ENCODE measurements around the gene ATP8A1. TPM values are rescaled to one million over a fixed set of nuclear protein-coding genes. Genes with fewer than 3 reads are reported as not detected.
A peak's percentile ranks its signal among the peaks of the same experiment; 100 is the strongest.
"Not testable (repeated sequence)": the region's sequence is repeated elsewhere in the genome, so short reads cannot be mapped to it uniquely, and the experiment has no call there.

Gene ATP8A1
- total and polyA plus RNA-seq, 5 experiments from 2014 or later: 17.5 to 117 (median 31.1) TPM

DNA sequence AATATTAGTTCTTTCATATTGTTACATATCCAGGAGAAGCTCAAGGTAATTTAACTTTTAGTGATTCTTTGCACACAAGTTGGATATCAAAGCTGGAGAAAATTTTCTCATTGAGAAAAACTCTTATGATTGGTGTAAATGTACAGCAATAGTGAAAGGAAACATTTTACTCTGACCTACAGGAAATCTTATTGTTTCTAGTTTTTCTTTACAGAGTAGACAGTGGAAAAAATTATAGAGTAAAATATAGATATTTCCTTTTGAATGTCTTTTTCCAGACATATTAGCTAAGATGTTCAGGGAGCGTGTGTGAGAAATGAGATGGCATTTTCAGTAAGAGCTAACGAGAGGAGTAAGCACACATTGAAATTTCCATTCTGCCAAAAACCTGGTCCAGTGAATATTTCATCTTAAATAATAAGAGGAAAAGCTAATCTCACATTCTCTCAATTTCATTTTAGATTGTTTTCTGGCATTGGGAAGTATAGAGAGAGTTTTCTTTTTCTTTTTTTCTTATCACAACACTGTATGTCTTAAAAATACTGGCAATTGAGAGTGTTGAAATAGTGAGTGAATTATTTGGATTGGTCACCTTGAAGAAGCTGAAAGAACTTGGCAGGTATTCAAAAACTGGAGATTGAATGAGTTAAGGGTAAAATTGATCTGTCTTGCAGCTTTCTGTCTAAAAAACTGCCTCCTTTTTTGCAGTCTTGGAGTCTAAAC, 15.6 kb upstream of the ATP8A1 start:
- peaks cover 0 to 2% (median 0%) of the 10 kb centered on the region in 3 donors for H3K36me3 Mint-ChIP-seq
- peak overlapping the region; percentile 94 to 98 (median 96) for H3K27ac Mint-ChIP-seq
- ATAC-seq (no peak), DNase-seq (peak in 2 of 10 donors; percentile 27 to 35)
- POLR2A ChIA-PET: interaction anchor here (0.7 to 4.7 kb wide), 5 partner anchors 8 to 44 kb away, joined by 3 to 107 read pairs (median 3); partner anchors contain the start of gene ATP8A1
- H3K9me3 Mint-ChIP-seq: peaks cover 0 to 5% (median 0%) of the 10 kb centered on the region in 9 donors
- peaks cover 26 to 62% (median 53%) of the 10 kb centered on the region in 4 donors for H3K4me1 Mint-ChIP-seq
- H3K4me3 Mint-ChIP-seq: peak overlapping the region; percentile 62 to 83 (median 76)
- no peaks in the 10 kb centered on the region for H3K27me3 Mint-ChIP-seq

- Mint-ChIP-seq H3K27ac (peak overlapping the region; percentile 94 to 98 (median 96)), H3K27me3 (no peaks in the 10 kb centered on the region), H3K4me3 (peak overlapping the region; percentile 62 to 83 (median 76)), H3K36me3 (peaks cover 0 to 2% (median 0%) of the 10 kb centered on the region in 3 donors), H3K9me3 (peaks cover 0 to 5% (median 0%) of the 10 kb centered on the region in 9 donors), H3K4me1 (peaks cover 26 to 62% (median 53%) of the 10 kb centered on the region in 4 donors)
- ATAC-seq (peak; percentile 92 to 96), DNase-seq (peak; percentile 14 to 83 (median 67))
- POLR2A ChIA-PET: interaction anchor here (0.5 to 6.0 kb wide), 4 partner anchors 14 to 43 kb away, joined by 3 to 107 read pairs (median 42); partner anchors contain the start of gene ATP8A1
Measured at GRCh38 chr4:42671431-42672194, 14.7 kb upstream of the ATP8A1 start.

DNA sequence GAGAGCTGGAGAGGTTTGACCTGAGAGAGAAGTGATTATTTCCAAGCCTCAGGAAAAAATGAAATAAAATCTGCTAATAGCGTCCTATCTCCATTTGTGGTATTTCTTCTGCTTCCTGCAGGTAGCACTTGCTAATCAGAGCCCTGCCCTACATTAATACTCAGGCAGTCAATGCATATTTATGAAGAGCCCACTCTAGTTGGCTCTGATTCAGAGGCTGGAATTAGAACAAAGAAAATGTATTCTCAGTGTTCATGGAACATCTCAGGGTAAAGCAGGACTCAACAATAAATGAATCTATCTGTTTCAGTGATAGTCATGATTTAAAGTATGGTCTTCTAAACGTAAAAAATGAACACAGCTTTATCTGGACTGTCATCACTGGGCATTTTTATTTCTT, 1.4 kb upstream of the ATP8A1 start:
- Mint-ChIP-seq H3K4me3 (peak overlapping the region; percentile 95 to 99 (median 97)), H3K9me3 (peaks cover 0 to 4% (median 0%) of the 10 kb centered on the region in 9 donors), H3K27ac (peak overlapping the region; percentile 96 to 100 (median 99)), H3K27me3 (no peaks in the 10 kb centered on the region), H3K4me1 (peaks cover 33 to 45% (median 41%) of the 10 kb centered on the region in 4 donors), H3K36me3 (peaks cover under 1 to 2% (median 2%) of the 10 kb centered on the region in 3 donors)
- DNase-seq (no peak), ATAC-seq (no peak)
- POLR2A ChIA-PET: interaction anchor here (1.5 to 5.9 kb wide), 5 partner anchors 10 to 44 kb away, joined by 4 to 120 read pairs (median 72); no protein-coding TSS in a partner anchor

GRCh38 chr4:42656679-42656943, 294 bp downstream of the ATP8A1 start:
- Mint-ChIP-seq H3K27ac (peak overlapping the region; percentile 90 to 99 (median 96)), H3K4me1 (peaks cover 39 to 58% (median 54%) of the 10 kb centered on the region in 4 donors), H3K9me3 (peaks cover 3 to 18% (median 9%) of the 10 kb centered on the region in 9 donors), H3K27me3 (no peaks in the 10 kb centered on the region), H3K36me3 (peaks cover 14 to 16% (median 15%) of the 10 kb centered on the region in 3 donors), H3K4me3 (peak overlapping the region; percentile 89 to 98 (median 96))
- DNase-seq (no peak), ATAC-seq (no peak)
- POLR2A ChIA-PET: interaction anchor here (1.0 to 5.9 kb wide), 18 partner anchors 10 to 103 kb away, joined by 3 to 120 read pairs (median 5); no protein-coding TSS in a partner anchor

GRCh38 chr4:42655921-42656678, 805 bp downstream of the ATP8A1 start:
- peaks cover 4 to 20% (median 9%) of the 10 kb centered on the region in 9 donors for H3K9me3 Mint-ChIP-seq
- DNase-seq (peak; percentile 17 to 66 (median 36)), ATAC-seq (peak; percentile 22 to 23)
- H3K36me3 Mint-ChIP-seq: peaks cover 15 to 22% (median 20%) of the 10 kb centered on the region in 3 donors
- peaks cover 39 to 61% (median 58%) of the 10 kb centered on the region in 4 donors for H3K4me1 Mint-ChIP-seq
- H3K27me3 Mint-ChIP-seq: no peaks in the 10 kb centered on the region
- POLR2A ChIA-PET: interaction anchor here (1.0 to 5.9 kb wide), 18 partner anchors 10 to 102 kb away, joined by 3 to 120 read pairs (median 5); no protein-coding TSS in a partner anchor
- peak overlapping the region; percentile 89 to 98 (median 96) for H3K4me3 Mint-ChIP-seq
- H3K27ac Mint-ChIP-seq: peak overlapping the region; percentile 90 to 99 (median 96)

DNA sequence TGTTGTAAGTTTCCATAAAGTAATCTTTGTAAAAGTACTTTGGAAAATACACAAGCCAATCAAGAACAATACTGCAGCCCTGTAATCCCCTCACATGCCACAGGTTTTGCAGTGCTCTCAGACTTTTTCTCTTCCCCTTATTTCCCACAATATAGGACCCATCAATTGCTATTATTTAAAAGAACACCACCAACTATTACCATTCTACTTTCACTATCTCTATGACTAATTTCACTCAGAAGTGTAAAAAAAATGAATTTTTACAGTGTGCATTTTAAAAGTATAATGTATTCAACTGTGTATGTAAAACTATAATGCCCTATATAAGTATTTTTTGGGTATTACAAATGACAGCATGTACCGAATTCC, 1.7 kb downstream of the ATP8A1 start:
- POLR2A ChIA-PET: interaction anchor here (1.0 to 5.9 kb wide), 6 partner anchors 11 to 66 kb away, joined by 3 to 120 read pairs (median 20); no protein-coding TSS in a partner anchor
- DNase-seq: no peak
- Mint-ChIP-seq H3K27me3 (no peaks in the 10 kb centered on the region), H3K4me1 (peaks cover 39 to 67% (median 65%) of the 10 kb centered on the region in 4 donors), H3K36me3 (peaks cover 20 to 26% (median 23%) of the 10 kb centered on the region in 3 donors), H3K4me3 (peak overlapping the region; percentile 89 to 98 (median 96)), H3K27ac (peak overlapping the region; percentile 90 to 99 (median 96)), H3K9me3 (peaks cover 5 to 20% (median 9%) of the 10 kb centered on the region in 9 donors)
- ATAC-seq: no peak

DNA sequence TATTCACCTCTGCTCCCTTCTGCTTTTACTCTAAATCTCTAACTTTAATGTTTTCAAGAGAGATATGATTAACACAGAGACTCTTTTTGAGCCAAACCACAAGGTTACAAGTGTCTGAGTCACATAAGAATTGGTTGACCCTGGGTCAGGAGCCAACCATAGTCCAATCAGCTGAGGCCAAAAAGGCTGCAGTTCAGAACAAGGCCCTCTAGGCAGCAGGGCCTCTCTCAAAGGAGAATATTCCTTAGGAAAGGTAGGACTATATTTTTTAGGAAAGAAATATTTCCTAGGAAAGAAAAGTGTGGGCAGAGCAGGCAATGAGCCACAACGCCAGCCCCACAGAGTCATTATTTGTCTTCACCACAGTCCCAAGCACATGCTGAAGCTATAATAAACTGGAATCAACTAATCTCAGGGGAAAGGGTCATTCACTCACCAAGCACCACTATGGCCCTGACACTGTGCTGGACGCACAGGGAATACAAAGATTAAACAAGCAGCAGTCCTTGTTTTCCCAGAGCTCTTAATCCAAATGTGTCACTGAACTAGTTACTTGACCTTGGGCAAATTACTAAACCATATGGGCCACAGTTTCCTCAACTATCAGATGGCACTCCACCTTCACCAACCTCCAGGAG, 2.2 kb downstream of the ATP8A1 start:
- Mint-ChIP-seq H3K9me3 (peaks cover 5 to 20% (median 9%) of the 10 kb centered on the region in 9 donors), H3K36me3 (peaks cover 20 to 26% (median 25%) of the 10 kb centered on the region in 3 donors), H3K27ac (peak overlapping the region; percentile 78 to 99 (median 94)), H3K4me1 (peaks cover 41 to 72% (median 69%) of the 10 kb centered on the region in 4 donors), H3K4me3 (peak overlapping the region; percentile 89 to 98 (median 96)), H3K27me3 (no peaks in the 10 kb centered on the region)
- DNase-seq (no peak), ATAC-seq (no peak)
- POLR2A ChIA-PET: interaction anchor here (1.1 to 5.9 kb wide), 4 partner anchors 10 to 66 kb away, joined by 3 to 120 read pairs (median 56); no protein-coding TSS in a partner anchor

GRCh38 chr4:42653626-42654560, 3.0 kb downstream of the ATP8A1 start:
- POLR2A ChIA-PET: interaction anchor here (1.1 to 4.9 kb wide), 3 partner anchors 9 to 67 kb away, joined by 3 to 120 read pairs (median 4); no protein-coding TSS in a partner anchor
- no peak for ATAC-seq
- Mint-ChIP-seq H3K4me3 (peak overlapping the region; percentile 89 to 98 (median 96)), H3K4me1 (peaks cover 39 to 75% (median 67%) of the 10 kb centered on the region in 4 donors), H3K9me3 (peaks cover 5 to 20% (median 9%) of the 10 kb centered on the region in 9 donors), H3K27ac (peak overlapping the region; percentile 52 to 99 (median 93)), H3K36me3 (peaks cover 20 to 27% (median 26%) of the 10 kb centered on the region in 3 donors), H3K27me3 (no peaks in the 10 kb centered on the region)
- DNase-seq: no peak

DNA sequence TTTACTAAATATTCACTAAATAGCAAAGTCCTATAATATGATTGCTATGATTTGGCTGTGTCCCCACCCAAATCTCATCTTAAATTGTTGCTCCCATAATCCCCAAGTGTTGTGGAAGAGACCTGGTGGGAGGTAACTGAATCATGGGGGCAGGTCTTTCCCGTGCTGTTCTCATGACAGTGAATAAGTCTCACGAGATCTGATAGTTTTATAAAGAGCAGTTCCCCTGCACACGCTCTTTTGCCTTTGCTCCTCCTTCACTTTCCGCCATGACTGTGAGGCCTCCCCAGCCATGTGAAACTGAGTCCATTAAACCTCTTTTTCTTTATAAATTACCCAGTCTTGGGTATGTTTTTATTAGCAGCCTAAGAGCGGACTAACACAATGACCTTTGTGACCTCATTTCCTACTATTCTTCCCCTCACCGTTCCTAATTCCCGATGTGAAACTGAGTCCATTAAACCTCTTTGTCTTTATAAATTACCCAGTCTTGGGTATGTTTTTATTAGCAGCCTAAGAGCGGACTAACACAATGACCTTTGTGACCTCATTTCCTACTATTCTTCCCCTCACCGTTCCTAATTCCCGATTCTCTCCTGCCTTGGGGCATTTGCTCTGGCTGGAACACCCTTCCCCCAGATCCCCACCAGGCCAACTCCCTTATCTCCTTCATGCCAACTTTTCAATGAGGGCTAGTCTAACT, 4.2 kb downstream of the ATP8A1 start:
- Mint-ChIP-seq H3K9me3 (peaks cover 5 to 20% (median 9%) of the 10 kb centered on the region in 9 donors), H3K4me1 (peaks cover 37 to 75% (median 64%) of the 10 kb centered on the region in 4 donors), H3K36me3 (peaks cover 20 to 27% (median 26%) of the 10 kb centered on the region in 3 donors), H3K27ac (peak overlapping the region in 9 of 10 donors; percentile 27 to 99 (median 73)), H3K4me3 (peak overlapping the region in 5 of 10 donors; percentile 20 to 98 (median 94))
- H3K27me3 Mint-ChIP-seq, ATAC-seq, DNase-seq: not testable (repeated sequence)
- POLR2A ChIA-PET: interaction anchor here (1.5 kb wide), 1 partner anchor 10 kb away, joined by 5 read pairs; no protein-coding TSS in a partner anchor

DNA sequence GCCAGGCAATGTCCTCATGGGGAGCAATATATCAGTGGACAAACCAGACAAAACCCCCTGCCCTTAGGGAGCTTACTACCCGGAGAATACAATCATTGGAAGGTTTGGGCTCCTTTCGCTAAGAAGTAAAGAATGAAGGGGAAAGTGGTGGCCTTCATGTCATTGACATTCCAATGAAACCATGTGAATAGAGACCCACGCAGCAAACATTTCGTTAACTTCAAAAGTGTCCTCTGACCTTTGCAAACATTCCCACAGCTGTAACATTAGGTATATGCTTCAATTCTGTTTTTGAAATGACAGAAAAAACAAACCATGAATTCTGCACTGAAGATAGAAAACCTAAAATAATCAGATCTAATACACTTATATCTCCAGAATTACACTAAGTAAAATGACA, 7.0 kb downstream of the ATP8A1 start:
- Mint-ChIP-seq H3K9me3 (peaks cover 5 to 20% (median 9%) of the 10 kb centered on the region in 9 donors), H3K4me3 (peak overlapping the region in 5 of 10 donors; percentile 8 to 35 (median 23)), H3K4me1 (peaks cover 37 to 86% (median 77%) of the 10 kb centered on the region in 4 donors), H3K27ac (peak overlapping the region in 7 of 10 donors; percentile 17 to 77 (median 31)), H3K27me3 (no peaks in the 10 kb centered on the region), H3K36me3 (peaks cover 20 to 27% (median 26%) of the 10 kb centered on the region in 3 donors)
- DNase-seq (no peak), ATAC-seq (no peak)
- POLR2A ChIA-PET: no interaction called here
